CD1c-positive myeloid dendritic cell (primary cell): ENCODE data around the gene ESYT3.
A peak's percentile ranks its signal among the peaks of the same experiment; 100 is the strongest.
"Not testable (repeated sequence)": the region's sequence is repeated elsewhere in the genome, so short reads cannot be mapped to it uniquely, and the experiment has no call there.

Experiments
- DNase-seq: peaks from one replicate; pipeline ENCODE4 v3.0.0-alpha.2; 2016; ENCODE audit errors: extremely low spot score

The ESYT3 gene

GRCh38 chr3:138461896-138462295 lies 27.5 kb downstream of the ESYT3 start:
- no peak for DNase-seq

GRCh38 chr3:138463724-138464490 lies 29.5 kb downstream of the ESYT3 start:
- no peak for DNase-seq

GRCh38 chr3:138464491-138464860 lies 30.1 kb downstream of the ESYT3 start:
- no peak for DNase-seq

- DNase-seq, result no peak
Observed at GRCh38 chr3:138465451-138465850, 31.0 kb downstream of the ESYT3 start.

- DNase-seq, result no peak
Observed at GRCh38 chr3:138465925-138466324, 31.5 kb downstream of the ESYT3 start.

- DNase-seq, result no peak
Observed at GRCh38 chr3:138467931-138468330, 33.5 kb downstream of the ESYT3 start.

GRCh38 chr3:138468451-138468850 lies 34.0 kb downstream of the ESYT3 start:
- no peak for DNase-seq

GRCh38 chr3:138468886-138469285 lies 34.5 kb downstream of the ESYT3 start:
- no peak for DNase-seq

GRCh38 chr3:138469874-138470273 lies 35.5 kb downstream of the ESYT3 start:
- DNase-seq, result no peak

GRCh38 chr3:138470687-138471086 lies 36.3 kb downstream of the ESYT3 start:
- DNase-seq, result no peak

GRCh38 chr3:138471481-138471880 lies 37.1 kb downstream of the ESYT3 start:
- no peak for DNase-seq

- DNase-seq, result no peak
Observed at GRCh38 chr3:138472141-138472825, 37.9 kb downstream of the ESYT3 start.

- no peak for DNase-seq
Observed at GRCh38 chr3:138473391-138473790, 39.0 kb downstream of the ESYT3 start.

- no peak for DNase-seq
Observed at GRCh38 chr3:138474163-138474562, 39.7 kb downstream of the ESYT3 start.

GRCh38 chr3:138476526-138476925 lies 42.1 kb downstream of the ESYT3 start:
- DNase-seq, result no peak

- DNase-seq, result no peak
Observed at GRCh38 chr3:138477120-138477519, 42.7 kb downstream of the ESYT3 start.

- DNase-seq, result no peak
Observed at GRCh38 chr3:138477801-138478200, 43.4 kb downstream of the ESYT3 start.

- DNase-seq, result peak; percentile 49
Observed at GRCh38 chr3:138479438-138479863, 45.0 kb downstream of the ESYT3 start.

- not testable (repeated sequence) for DNase-seq
Observed at GRCh38 chr3:138484672-138485071, 50.3 kb downstream of the ESYT3 start.

- DNase-seq, result not testable (repeated sequence)
Observed at GRCh38 chr3:138486580-138486979, 52.2 kb downstream of the ESYT3 start.

GRCh38 chr3:138491971-138492370 lies 57.6 kb downstream of the ESYT3 start:
- no peak for DNase-seq

- no peak for DNase-seq
Observed at GRCh38 chr3:138492980-138493675, 58.7 kb downstream of the ESYT3 start.
